Measurements from ENCODE around the gene NPHP1.
"Not testable (repeated sequence)": the region's sequence is repeated elsewhere in the genome, so short reads cannot be mapped to it uniquely, and the experiment has no call there.

Gene NPHP1

GRCh38 chr2:110100480-110100879 lies 104.3 kb downstream of the NPHP1 start:
- H3K9me3 Mint-ChIP-seq: no peaks in the 10 kb centered on the region
- peaks cover 9% of the 10 kb centered on the region for H3K27me3 Mint-ChIP-seq (ENCODE audit: low read depth)
- H3K36me3 Mint-ChIP-seq (ENCODE audit: low read depth): no peaks in the 10 kb centered on the region
- H3K27ac Mint-ChIP-seq: no peak overlapping the region
- no peak for DNase-seq (ENCODE audit: low spot score)
- peaks cover 12% of the 10 kb centered on the region for H3K4me1 Mint-ChIP-seq (ENCODE audit: low read depth)
- no peak overlapping the region for H3K4me3 Mint-ChIP-seq

DNA sequence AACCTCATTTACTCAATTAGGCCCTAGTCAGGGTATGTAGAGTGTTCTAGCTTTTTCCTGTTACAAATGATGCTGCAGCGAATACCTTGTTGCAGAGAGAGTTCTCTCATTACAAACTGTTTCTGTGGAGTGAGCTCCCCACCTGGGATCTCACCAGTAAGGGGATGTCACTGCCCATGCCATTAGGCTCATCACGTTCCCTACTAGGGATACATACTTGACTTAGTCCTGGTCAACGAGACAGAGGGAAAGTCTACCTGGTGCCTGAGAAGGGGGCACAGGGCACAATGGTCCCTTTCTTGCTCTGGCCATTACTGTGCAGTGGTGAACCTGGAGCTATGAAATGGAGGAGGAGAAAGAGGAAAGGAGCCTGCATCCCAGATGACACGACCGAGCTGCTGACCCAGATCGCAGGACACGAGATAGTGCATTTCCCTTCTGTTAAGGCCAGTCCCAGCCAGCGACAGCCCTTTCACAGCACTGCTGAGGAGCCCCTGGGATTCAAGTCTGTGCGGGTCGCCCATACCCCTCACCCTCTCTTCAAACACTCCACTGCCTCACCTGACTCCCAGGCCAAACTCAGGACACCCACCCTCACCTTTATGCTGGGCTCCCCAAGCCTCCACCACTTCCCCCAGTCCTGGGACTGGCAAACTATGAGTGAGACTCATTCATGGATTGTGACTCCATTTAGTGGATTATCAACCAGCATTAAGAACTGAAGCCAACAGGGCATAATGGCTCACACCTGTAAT lies 105.2 kb downstream of the NPHP1 start:
- peaks cover 8% of the 10 kb centered on the region for H3K27me3 Mint-ChIP-seq (ENCODE audit: low read depth)
- no peak for DNase-seq (ENCODE audit: low spot score)
- H3K36me3 Mint-ChIP-seq (ENCODE audit: low read depth): no peaks in the 10 kb centered on the region
- H3K9me3 Mint-ChIP-seq: no peaks in the 10 kb centered on the region
- H3K4me3 Mint-ChIP-seq: no peak overlapping the region
- H3K4me1 Mint-ChIP-seq (ENCODE audit: low read depth): peaks cover 12% of the 10 kb centered on the region
- no peak overlapping the region for H3K27ac Mint-ChIP-seq

- Mint-ChIP-seq H3K4me1 (ENCODE audit: low read depth) (peaks cover 12% of the 10 kb centered on the region), H3K36me3 (ENCODE audit: low read depth) (no peaks in the 10 kb centered on the region), H3K9me3 (no peaks in the 10 kb centered on the region), H3K27me3 (ENCODE audit: low read depth) (peaks cover 8% of the 10 kb centered on the region), H3K27ac (no peak overlapping the region), H3K4me3 (no peak overlapping the region)
- DNase-seq (ENCODE audit: low spot score): no peak
Observed at GRCh38 chr2:110099038-110099425, 105.8 kb downstream of the NPHP1 start.

GRCh38 chr2:110097506-110098220 lies 107.2 kb downstream of the NPHP1 start:
- Mint-ChIP-seq H3K4me1 (ENCODE audit: low read depth) (peaks cover 12% of the 10 kb centered on the region), H3K4me3 (no peak overlapping the region), H3K27ac (no peak overlapping the region), H3K27me3 (ENCODE audit: low read depth) (peaks cover 8% of the 10 kb centered on the region), H3K9me3 (no peaks in the 10 kb centered on the region), H3K36me3 (ENCODE audit: low read depth) (no peaks in the 10 kb centered on the region)
- no peak for DNase-seq (ENCODE audit: low spot score)

DNA sequence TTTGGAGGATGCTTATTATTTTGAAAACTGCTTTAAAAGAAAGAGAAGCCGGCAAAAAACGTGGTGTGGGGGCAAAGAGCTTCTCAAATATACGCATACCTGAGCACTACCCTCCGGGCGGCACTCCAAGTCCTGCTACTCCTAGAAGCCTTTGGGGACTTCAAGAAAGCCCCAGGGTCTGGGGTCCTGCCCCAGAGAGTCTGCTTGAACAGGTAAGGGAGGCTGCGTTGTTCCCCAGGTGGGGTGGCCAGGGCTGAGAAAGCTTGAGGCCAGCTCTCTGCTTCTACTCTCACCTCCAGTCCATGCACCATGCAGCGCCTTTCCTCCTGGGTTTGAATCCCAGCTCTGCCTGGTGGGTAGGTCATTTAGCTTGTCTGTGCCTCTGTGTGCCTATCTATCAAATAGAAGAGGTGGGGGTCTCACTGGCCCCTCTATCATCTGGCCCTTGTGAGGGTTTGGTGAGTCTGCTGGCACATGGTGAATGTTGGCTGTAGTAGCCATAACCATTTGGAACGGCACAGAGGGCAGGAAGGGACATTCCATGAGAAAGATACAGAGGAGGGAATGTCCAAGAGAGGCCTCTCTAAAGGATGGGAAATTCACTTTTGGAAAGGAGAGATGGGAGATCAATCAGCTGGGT lies 108.7 kb downstream of the NPHP1 start:
- Mint-ChIP-seq H3K4me3 (no peak overlapping the region), H3K36me3 (ENCODE audit: low read depth) (no peaks in the 10 kb centered on the region), H3K4me1 (ENCODE audit: low read depth) (peaks cover 4% of the 10 kb centered on the region), H3K27me3 (ENCODE audit: low read depth) (peaks cover 8% of the 10 kb centered on the region), H3K9me3 (no peaks in the 10 kb centered on the region), H3K27ac (no peak overlapping the region)
- DNase-seq (ENCODE audit: low spot score): no peak

DNA sequence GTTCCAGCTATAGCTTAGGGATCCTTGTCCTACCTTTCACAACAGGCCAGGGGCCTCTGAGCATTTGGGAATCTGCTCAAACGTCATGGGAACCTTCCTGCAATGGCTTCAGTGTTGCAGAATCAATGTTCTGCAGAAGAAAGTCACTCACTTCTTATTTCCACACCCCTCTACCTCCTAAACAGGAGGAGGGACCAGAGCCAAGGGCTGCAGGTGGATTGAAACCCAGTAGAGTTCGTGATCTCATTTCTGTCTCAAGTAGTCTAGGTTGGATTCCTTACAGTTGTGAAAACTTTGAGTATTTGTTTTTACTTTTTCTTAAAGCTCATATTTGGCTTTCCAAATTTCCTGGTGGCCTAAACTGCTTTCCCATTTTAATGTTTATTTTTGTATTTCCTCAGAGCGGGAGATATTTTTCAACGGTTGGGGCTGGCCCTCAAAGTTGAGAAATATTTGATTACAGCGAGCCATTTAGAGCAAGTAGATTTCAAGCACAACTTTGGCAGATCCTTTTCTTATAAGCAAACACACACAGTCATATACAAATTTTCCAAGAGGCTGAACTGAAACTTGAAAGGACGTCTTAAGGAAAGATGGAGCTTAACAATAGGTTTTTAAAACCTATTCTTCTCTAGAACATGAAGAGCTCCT lies 109.8 kb downstream of the NPHP1 start:
- not testable (repeated sequence) for H3K4me3 Mint-ChIP-seq; DNase-seq (ENCODE audit: low spot score); H3K27me3 Mint-ChIP-seq (ENCODE audit: low read depth); H3K27ac Mint-ChIP-seq; H3K4me1 Mint-ChIP-seq (ENCODE audit: low read depth); H3K9me3 Mint-ChIP-seq; H3K36me3 Mint-ChIP-seq (ENCODE audit: low read depth)

DNA sequence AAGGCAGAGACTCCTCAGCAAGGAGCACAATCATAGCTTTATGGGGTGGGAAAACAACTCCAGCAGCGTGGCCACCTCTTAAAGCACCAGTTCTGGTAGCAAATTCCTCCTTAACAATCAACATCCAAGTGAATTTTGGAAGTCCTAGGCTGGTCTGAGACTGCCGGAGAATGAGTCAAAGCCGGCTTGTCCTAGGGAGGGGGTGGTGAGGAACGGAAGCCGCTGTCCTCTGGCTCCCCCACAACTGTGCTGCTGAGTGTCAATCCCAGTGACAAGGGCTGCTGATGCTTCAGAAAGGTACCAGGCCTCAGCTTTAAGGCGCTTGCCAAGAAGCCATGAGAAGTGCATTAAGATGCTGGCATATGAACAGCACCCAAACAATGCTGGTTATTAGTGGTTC lies 110.9 kb downstream of the NPHP1 start:
- H3K4me1 Mint-ChIP-seq (ENCODE audit: low read depth); H3K9me3 Mint-ChIP-seq; DNase-seq (ENCODE audit: low spot score); H3K27ac Mint-ChIP-seq; H3K4me3 Mint-ChIP-seq; H3K36me3 Mint-ChIP-seq (ENCODE audit: low read depth); H3K27me3 Mint-ChIP-seq (ENCODE audit: low read depth): not testable (repeated sequence)

- not testable (repeated sequence) for H3K9me3 Mint-ChIP-seq; H3K36me3 Mint-ChIP-seq (ENCODE audit: low read depth); H3K27ac Mint-ChIP-seq
Observed at GRCh38 chr2:110090164-110090563, 114.6 kb downstream of the NPHP1 start.

GRCh38 chr2:110083757-110084156 lies 121.1 kb downstream of the NPHP1 start:
- not testable (repeated sequence) for H3K27ac Mint-ChIP-seq; H3K36me3 Mint-ChIP-seq (ENCODE audit: low read depth); H3K4me3 Mint-ChIP-seq; DNase-seq (ENCODE audit: low spot score); H3K4me1 Mint-ChIP-seq (ENCODE audit: low read depth); H3K9me3 Mint-ChIP-seq; H3K27me3 Mint-ChIP-seq (ENCODE audit: low read depth)

More at GRCh38 chr2:110090164-110090563, 114.6 kb downstream of the NPHP1 start:
- not testable (repeated sequence) for DNase-seq (ENCODE audit: low spot score); H3K4me3 Mint-ChIP-seq; H3K4me1 Mint-ChIP-seq (ENCODE audit: low read depth); H3K27me3 Mint-ChIP-seq (ENCODE audit: low read depth)

- H3K36me3 Mint-ChIP-seq (ENCODE audit: low read depth); H3K27me3 Mint-ChIP-seq (ENCODE audit: low read depth); DNase-seq (ENCODE audit: low spot score); H3K4me1 Mint-ChIP-seq (ENCODE audit: low read depth); H3K27ac Mint-ChIP-seq; H3K9me3 Mint-ChIP-seq; H3K4me3 Mint-ChIP-seq: not testable (repeated sequence)
Observed at GRCh38 chr2:110083162-110083561, 121.7 kb downstream of the NPHP1 start.

- not testable (repeated sequence) for H3K36me3 Mint-ChIP-seq (ENCODE audit: low read depth); H3K4me1 Mint-ChIP-seq (ENCODE audit: low read depth); H3K27me3 Mint-ChIP-seq (ENCODE audit: low read depth); DNase-seq (ENCODE audit: low spot score); H3K27ac Mint-ChIP-seq; H3K9me3 Mint-ChIP-seq; H3K4me3 Mint-ChIP-seq
Observed at GRCh38 chr2:110078104-110078503, 126.7 kb downstream of the NPHP1 start.

DNA sequence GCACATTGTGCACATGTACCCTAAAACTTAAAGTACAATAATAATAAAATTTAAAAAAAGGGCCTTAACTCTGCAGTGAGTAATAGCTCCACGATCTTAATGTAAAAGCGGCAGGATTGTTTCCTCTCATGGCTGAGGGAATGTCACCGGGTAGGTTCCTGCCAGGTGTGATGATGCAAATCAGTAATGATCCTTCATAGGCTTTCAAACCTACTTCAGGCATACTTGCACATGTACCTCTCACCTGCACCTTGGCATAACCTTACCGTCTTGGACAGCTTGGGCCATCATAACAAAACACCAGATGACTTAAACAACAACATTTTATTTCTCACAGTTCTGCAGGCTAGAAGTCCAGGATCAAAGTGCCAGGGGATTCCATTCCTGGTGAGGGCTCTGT lies 128.9 kb downstream of the NPHP1 start:
- not testable (repeated sequence) for H3K27me3 Mint-ChIP-seq (ENCODE audit: low read depth); H3K4me3 Mint-ChIP-seq; DNase-seq (ENCODE audit: low spot score); H3K4me1 Mint-ChIP-seq (ENCODE audit: low read depth); H3K9me3 Mint-ChIP-seq; H3K27ac Mint-ChIP-seq; H3K36me3 Mint-ChIP-seq (ENCODE audit: low read depth)
